ENCODE data around the gene PA2G4. TPM values are rescaled to one million over a fixed set of nuclear protein-coding genes. Genes with fewer than 3 reads are reported as not detected.
A peak's percentile ranks its signal among the peaks of the same experiment; 100 is the strongest.

The PA2G4 gene
- total and polyA plus RNA-seq, 10 of the 15 experiments (the other 5 are each of a cell fraction or from before 2014, with no cell fraction given), result 148 to 514 (median 406) TPM

GRCh38 chr12:56157201-56158028 is 53.1 kb downstream of the PA2G4 start (continued):
- TF ChIP-seq PAX5 (IDR thresholded peaks at IDR 0.05; ENCODE audit: borderline replicate concordance, low read depth, low read length) (peak; percentile 69; the same call in 1 of the 2 replicates), HDGF (IDR thresholded peaks at IDR 0.05) (peak; percentile 77; the same call in 1 of the 2 replicates), PML (IDR thresholded peaks at IDR 0.05; ENCODE audit: low read length) (no peak), TARDBP (IDR thresholded peaks at IDR 0.05; ENCODE audit: borderline replicate concordance) (no peak), HDAC6 (IDR thresholded peaks at IDR 0.05; ENCODE audit: unreplicated experiment) (no peak), NR2F1 (conservative IDR thresholded peaks at IDR 0.05) (no peak), BCL3 (IDR thresholded peaks at IDR 0.05; ENCODE audit: borderline replicate concordance, insufficient read depth, low read depth, low read length, poor library complexity, severe bottlenecking) (no peak), KLF5 (IDR thresholded peaks at IDR 0.05; ENCODE audit: partially characterized antibody) (no peak), NR2C1 (IDR thresholded peaks at IDR 0.05) (no peak)
- TF ChIP-seq, protein P1, sequence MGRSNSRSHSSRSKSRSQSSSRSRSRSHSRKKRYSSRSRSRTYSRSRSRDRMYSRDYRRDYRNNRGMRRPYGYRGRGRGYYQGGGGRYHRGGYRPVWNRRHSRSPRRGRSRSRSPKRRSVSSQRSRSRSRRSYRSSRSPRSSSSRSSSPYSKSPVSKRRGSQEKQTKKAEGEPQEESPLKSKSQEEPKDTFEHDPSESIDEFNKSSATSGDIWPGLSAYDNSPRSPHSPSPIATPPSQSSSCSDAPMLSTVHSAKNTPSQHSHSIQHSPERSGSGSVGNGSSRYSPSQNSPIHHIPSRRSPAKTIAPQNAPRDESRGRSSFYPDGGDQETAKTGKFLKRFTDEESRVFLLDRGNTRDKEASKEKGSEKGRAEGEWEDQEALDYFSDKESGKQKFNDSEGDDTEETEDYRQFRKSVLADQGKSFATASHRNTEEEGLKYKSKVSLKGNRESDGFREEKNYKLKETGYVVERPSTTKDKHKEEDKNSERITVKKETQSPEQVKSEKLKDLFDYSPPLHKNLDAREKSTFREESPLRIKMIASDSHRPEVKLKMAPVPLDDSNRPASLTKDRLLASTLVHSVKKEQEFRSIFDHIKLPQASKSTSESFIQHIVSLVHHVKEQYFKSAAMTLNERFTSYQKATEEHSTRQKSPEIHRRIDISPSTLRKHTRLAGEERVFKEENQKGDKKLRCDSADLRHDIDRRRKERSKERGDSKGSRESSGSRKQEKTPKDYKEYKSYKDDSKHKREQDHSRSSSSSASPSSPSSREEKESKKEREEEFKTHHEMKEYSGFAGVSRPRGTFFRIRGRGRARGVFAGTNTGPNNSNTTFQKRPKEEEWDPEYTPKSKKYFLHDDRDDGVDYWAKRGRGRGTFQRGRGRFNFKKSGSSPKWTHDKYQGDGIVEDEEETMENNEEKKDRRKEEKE (IDR thresholded peaks at IDR 0.05), result no peak
